Uterus (tissue), 4 donors: ENCODE data around the gene SYCP2. TPM values are rescaled to one million over a fixed set of nuclear protein-coding genes. Genes with fewer than 3 reads are reported as not detected.
"Not testable (repeated sequence)": the region's sequence is repeated elsewhere in the genome, so short reads cannot be mapped to it uniquely, and the experiment has no call there.

Experiments
- DNase-seq, 2 donors: peaks; one replicate each; pipeline ENCODE4 v3.0.0-alpha.2; 2019 to 2020
- H3K27ac ChIP-seq, 2 donors: fragments of 200-600 bp; sonication (generic); 1 replicate in 1 of 2; 2 replicates in 1 of 2; pipeline ENCODE4 v1.5.1; 2016 to 2018
- H3K27me3 ChIP-seq, 2 donors: fragments of 200-600 bp; sonication (generic); one replicate each; pipeline ENCODE4 v1.5.1; 2018 to 2019; ENCODE audit warnings: control low read depth in 1 of 2
- H3K36me3 ChIP-seq, 2 donors: fragments of 200-600 bp; sonication (generic); one replicate each; pipeline ENCODE4 v1.5.1; 2019; ENCODE audit warnings: control low read depth in 1 of 2
- H3K4me1 ChIP-seq, 2 donors: fragments of 200-600 bp; sonication (generic); one replicate each; pipeline ENCODE4 v1.5.1; 2018 to 2019; ENCODE audit warnings: control low read depth in 1 of 2
- H3K4me3 ChIP-seq, 2 donors: fragments of 200-600 bp; sonication (generic); 1 replicate in 1 of 2; 2 replicates in 1 of 2; pipeline ENCODE4 v1.5.1; 2018 to 2019; ENCODE audit warnings: mild to moderate bottlenecking in 1 of 2
- H3K9me3 ChIP-seq, 2 donors: fragments of 200-600 bp; sonication (generic); one replicate each; pipeline ENCODE4 v1.5.1; 2019; ENCODE audit warnings: control low read depth in 1 of 2
- POLR2A ChIP-seq, 2 donors: fragments of 450-650 bp; IDR thresholded peaks; one replicate each; pipeline ENCODE4 v1.6.1; 2016; ENCODE audit warnings: antibody characterized with exemption in 2 of 2, mild to moderate bottlenecking in 1 of 2, moderate library complexity in 1 of 2
- intact Hi-C: fragments of 100-400 bp; cut with DNase I; formaldehyde crosslinking; loops from one replicate; pipeline ENCODE4 v1.15.1; 2023; ENCODE audit warnings: low total_unique reads
- total RNA-seq, 4 donors: library from RNA; depleted of rRNA in 3 of 4; stranded (reverse); fragments of >200 nt in 3 of 4; gene quantifications; one replicate each; pipeline versions ENCODE4 v1.1.0 to v1.2.4, GENCODE V29; 2014 to 2023
- TF ChIP-seq, protein P1 (sequence below), 4 experiments: fragments of 200-600 bp in 2 of 4; fragments of 450-650 bp in 2 of 4; sonication (generic) in 2 of 4; IDR thresholded peaks; one replicate each; pipeline ENCODE4 v1.5.1; 2016 to 2019; ENCODE audit warnings: antibody characterized with exemption in 4 of 4, mild to moderate bottlenecking in 2 of 4, moderate library complexity in 1 of 4
- donor health status: DM: yes; HTN: yes; CAD: no.

Gene SYCP2
- total RNA-seq, 4 donors from 2014 or later: 1.2 to 22.5 (median 6.6) TPM

DNA sequence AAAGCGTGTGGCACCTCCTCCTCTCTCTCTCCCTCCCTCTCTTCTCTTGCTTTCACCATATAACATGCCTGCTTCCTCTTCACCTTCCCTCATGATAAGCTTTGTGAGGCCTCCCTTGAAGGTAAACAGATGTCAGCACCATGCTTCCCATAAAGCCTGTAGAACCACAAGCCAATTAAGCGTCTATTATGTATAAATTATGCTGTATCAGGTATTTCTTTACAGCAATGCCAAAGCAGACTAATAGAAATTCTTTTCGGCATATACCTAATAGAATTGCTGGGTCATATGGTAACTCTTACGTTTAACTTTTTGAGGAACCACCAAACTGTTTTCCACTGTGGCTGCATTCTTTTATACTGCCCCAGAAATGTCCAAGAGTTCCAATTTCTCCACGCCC lies 75.0 kb downstream of the SYCP2 start:
- H3K4me1 ChIP-seq: no peaks in the 10 kb centered on the region
- H3K9me3 ChIP-seq: no peaks in the 10 kb centered on the region
- no peak for TF ChIP-seq POLR2A (IDR thresholded peaks at IDR 0.05)
- TF ChIP-seq, protein P1, sequence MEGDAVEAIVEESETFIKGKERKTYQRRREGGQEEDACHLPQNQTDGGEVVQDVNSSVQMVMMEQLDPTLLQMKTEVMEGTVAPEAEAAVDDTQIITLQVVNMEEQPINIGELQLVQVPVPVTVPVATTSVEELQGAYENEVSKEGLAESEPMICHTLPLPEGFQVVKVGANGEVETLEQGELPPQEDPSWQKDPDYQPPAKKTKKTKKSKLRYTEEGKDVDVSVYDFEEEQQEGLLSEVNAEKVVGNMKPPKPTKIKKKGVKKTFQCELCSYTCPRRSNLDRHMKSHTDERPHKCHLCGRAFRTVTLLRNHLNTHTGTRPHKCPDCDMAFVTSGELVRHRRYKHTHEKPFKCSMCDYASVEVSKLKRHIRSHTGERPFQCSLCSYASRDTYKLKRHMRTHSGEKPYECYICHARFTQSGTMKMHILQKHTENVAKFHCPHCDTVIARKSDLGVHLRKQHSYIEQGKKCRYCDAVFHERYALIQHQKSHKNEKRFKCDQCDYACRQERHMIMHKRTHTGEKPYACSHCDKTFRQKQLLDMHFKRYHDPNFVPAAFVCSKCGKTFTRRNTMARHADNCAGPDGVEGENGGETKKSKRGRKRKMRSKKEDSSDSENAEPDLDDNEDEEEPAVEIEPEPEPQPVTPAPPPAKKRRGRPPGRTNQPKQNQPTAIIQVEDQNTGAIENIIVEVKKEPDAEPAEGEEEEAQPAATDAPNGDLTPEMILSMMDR (IDR thresholded peaks at IDR 0.05): no peak
- H3K36me3 ChIP-seq: no peaks in the 10 kb centered on the region
- H3K4me3 ChIP-seq: no peak overlapping the region
- no peak for DNase-seq
- H3K27ac ChIP-seq: no peak overlapping the region
- intact Hi-C loops: no loop called here
- H3K27me3 ChIP-seq: no peaks in the 10 kb centered on the region

GRCh38 chr20:59857966-59858365 lies 75.5 kb downstream of the SYCP2 start:
- no peaks in the 10 kb centered on the region for H3K27me3 ChIP-seq
- H3K27ac ChIP-seq: no peak overlapping the region
- no peaks in the 10 kb centered on the region for H3K9me3 ChIP-seq
- intact Hi-C loops: no loop called here
- no peak for DNase-seq
- no peaks in the 10 kb centered on the region for H3K36me3 ChIP-seq
- H3K4me1 ChIP-seq: no peaks in the 10 kb centered on the region
- TF ChIP-seq, protein P1 (IDR thresholded peaks at IDR 0.05): no peak
- no peak for TF ChIP-seq POLR2A (IDR thresholded peaks at IDR 0.05)
- no peak overlapping the region for H3K4me3 ChIP-seq

- H3K27me3 ChIP-seq, H3K4me1 ChIP-seq, intact Hi-C loops, DNase-seq, H3K9me3 ChIP-seq, H3K27ac ChIP-seq, H3K4me3 ChIP-seq, H3K36me3 ChIP-seq: not testable (repeated sequence)
These were observed 76.5 kb downstream of the SYCP2 start for GRCh38 chr20:59856941-59857340.

DNA sequence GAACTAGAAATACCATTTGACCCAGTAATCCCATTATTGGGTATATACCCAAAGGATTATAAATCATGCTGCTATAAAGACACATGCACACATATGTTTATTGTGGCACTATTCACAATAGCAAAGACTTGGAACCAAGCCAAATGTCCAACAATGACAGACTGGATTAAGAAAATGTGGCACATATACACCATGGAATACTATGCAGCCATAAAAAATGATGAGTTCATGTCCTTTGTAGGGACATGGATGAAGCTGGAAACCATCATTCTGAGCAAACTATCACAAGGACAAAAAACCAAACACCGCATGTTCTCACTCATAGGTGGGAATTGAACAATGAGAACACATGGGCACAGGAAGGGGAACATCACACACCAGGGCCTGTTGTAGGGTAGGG lies 76.9 kb downstream of the SYCP2 start:
- H3K4me1 ChIP-seq, H3K36me3 ChIP-seq, H3K9me3 ChIP-seq: not testable (repeated sequence)

DNA sequence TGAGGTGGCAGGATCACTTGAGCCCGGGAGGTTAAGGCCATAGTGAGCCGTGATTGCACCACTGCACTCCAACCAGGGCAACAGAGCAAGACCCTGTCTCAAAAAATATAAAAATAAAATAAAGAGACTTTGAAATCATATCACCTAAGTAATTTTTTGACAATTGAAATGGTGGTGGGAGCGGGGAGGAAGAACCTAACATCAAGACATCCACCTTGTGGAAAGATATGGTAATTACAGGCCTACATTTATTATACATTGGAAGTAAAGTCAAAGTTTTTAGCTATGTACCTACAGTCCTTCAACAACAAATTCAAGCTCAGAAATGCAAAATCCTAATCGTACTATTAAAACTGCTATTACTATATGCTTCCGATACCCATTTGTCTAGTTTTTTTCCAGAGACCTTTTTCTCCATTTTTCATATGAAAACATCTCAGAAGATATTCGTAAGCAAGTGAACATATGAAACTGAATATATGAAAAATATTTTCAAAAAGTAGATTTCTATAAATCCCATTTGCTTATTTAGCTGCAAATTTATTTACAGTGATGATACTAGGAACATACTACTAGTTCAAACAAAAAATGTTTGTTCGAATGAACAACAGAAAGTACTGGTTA lies 83.3 kb downstream of the SYCP2 start:
- intact Hi-C loops: no loop called here
- TF ChIP-seq POLR2A (IDR thresholded peaks at IDR 0.05): no peak
- TF ChIP-seq, protein P1 (IDR thresholded peaks at IDR 0.05): peak; percentile 53 to 73 (median 58)
- no peaks in the 10 kb centered on the region for H3K4me1 ChIP-seq
- H3K4me3 ChIP-seq: no peak overlapping the region
- no peaks in the 10 kb centered on the region for H3K36me3 ChIP-seq
- H3K27ac ChIP-seq: no peak overlapping the region
- H3K27me3 ChIP-seq: no peaks in the 10 kb centered on the region
- H3K9me3 ChIP-seq: no peaks in the 10 kb centered on the region
- DNase-seq: no peak

More for the DNA sequence above, 76.9 kb downstream of the SYCP2 start:
- DNase-seq, H3K27me3 ChIP-seq, intact Hi-C loops, H3K4me3 ChIP-seq, H3K27ac ChIP-seq: not testable (repeated sequence)

DNA sequence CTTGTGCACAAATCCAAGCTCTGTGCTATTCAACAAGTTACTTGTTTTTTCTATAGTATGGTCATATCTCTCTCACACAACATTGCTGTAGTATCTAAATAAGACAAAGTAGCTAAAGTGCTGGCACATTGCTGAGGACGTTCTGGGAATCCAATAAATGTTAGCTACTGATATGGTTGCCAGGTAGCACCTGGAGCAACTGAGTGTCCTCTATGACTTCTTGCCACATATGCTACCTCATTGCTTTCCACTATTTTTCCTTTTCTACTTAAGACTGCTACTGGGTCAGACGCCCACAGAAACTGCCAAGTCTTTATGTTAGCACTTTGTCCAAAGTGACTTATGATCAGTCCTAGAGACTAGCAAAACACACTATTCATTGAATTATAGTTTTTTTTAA lies 85.3 kb downstream of the SYCP2 start:
- Histone ChIP-seq H3K4me3 (no peak overlapping the region), H3K27me3 (no peaks in the 10 kb centered on the region), H3K27ac (no peak overlapping the region), H3K9me3 (no peaks in the 10 kb centered on the region), H3K4me1 (no peaks in the 10 kb centered on the region), H3K36me3 (no peaks in the 10 kb centered on the region)
- no peak for DNase-seq
- intact Hi-C loops: no loop called here
- TF ChIP-seq, protein P1 (IDR thresholded peaks at IDR 0.05): no peak
- no peak for TF ChIP-seq POLR2A (IDR thresholded peaks at IDR 0.05)
